PFSK-1 (cell line): Measurements from ENCODE around the gene BANF2.

Experiments used
- FOXP2 ChIP-seq: optimal IDR thresholded peaks from 2 replicates; pipeline ENCODE3; 2011; ENCODE audit warnings: borderline replicate concordance, control low read depth, inconsistent platforms; ENCODE audit not compliant: insufficient read depth; ENCODE audit errors: extremely low read length, extremely low read depth
- POLR2AphosphoS5 ChIP-seq: IDR thresholded peaks from 2 replicates; pipeline ENCODE4 v1.6.1; 2012; ENCODE audit warnings: low read depth, mild to moderate bottlenecking, control low read depth, low read length, moderate library complexity
- SIN3A ChIP-seq: IDR thresholded peaks from 2 replicates; pipeline ENCODE4 v1.6.1; 2012; ENCODE audit warnings: mild to moderate bottlenecking, low read length, moderate library complexity, borderline replicate concordance; ENCODE audit not compliant: insufficient read depth
- TAF1 ChIP-seq: IDR thresholded peaks from 2 replicates; pipeline ENCODE4 v1.6.1; 2012; ENCODE audit warnings: low read length, control low read depth, borderline replicate concordance; ENCODE audit not compliant: insufficient read depth
- TF ChIP-seq, protein P1 (sequence below), 2 experiments: IDR thresholded peaks; 2 replicates each; pipeline versions ENCODE4 v1.6.1 to v1.8.0; 2011 to 2012; ENCODE audit warnings: low read depth in 2 of 2, low read length in 2 of 2, control low read depth in 1 of 2, inconsistent platforms in 1 of 2, mild to moderate bottlenecking in 1 of 2, moderate library complexity in 1 of 2; ENCODE audit not compliant: insufficient read depth in 1 of 2

BANF2 gene

DNA sequence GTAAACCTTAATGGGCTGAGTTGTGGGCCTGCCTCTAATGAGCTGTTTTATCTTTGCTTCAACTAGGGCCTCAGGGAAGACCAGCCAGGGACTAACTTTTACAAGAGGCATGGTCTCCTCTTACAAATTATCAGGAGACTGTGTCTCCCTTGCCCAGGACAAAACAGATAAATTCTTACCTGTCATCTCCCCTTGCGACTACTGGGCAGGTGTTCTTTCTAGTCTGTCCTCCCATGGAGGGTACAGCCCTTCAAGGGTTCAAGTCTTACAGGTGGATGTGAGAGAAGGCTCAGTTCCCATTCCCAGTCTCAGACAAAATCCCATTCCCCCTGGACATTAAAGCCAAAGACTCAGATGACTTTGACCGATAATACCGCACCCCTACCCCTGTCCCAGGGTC is 31.3 kb upstream of the BANF2 start:
- TF ChIP-seq, protein P1, sequence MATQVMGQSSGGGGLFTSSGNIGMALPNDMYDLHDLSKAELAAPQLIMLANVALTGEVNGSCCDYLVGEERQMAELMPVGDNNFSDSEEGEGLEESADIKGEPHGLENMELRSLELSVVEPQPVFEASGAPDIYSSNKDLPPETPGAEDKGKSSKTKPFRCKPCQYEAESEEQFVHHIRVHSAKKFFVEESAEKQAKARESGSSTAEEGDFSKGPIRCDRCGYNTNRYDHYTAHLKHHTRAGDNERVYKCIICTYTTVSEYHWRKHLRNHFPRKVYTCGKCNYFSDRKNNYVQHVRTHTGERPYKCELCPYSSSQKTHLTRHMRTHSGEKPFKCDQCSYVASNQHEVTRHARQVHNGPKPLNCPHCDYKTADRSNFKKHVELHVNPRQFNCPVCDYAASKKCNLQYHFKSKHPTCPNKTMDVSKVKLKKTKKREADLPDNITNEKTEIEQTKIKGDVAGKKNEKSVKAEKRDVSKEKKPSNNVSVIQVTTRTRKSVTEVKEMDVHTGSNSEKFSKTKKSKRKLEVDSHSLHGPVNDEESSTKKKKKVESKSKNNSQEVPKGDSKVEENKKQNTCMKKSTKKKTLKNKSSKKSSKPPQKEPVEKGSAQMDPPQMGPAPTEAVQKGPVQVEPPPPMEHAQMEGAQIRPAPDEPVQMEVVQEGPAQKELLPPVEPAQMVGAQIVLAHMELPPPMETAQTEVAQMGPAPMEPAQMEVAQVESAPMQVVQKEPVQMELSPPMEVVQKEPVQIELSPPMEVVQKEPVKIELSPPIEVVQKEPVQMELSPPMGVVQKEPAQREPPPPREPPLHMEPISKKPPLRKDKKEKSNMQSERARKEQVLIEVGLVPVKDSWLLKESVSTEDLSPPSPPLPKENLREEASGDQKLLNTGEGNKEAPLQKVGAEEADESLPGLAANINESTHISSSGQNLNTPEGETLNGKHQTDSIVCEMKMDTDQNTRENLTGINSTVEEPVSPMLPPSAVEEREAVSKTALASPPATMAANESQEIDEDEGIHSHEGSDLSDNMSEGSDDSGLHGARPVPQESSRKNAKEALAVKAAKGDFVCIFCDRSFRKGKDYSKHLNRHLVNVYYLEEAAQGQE (IDR thresholded peaks at IDR 0.05; ENCODE audit: insufficient read depth in 1 of 2, low read depth in 2 of 2, low read length in 2 of 2), result no peak

DNA sequence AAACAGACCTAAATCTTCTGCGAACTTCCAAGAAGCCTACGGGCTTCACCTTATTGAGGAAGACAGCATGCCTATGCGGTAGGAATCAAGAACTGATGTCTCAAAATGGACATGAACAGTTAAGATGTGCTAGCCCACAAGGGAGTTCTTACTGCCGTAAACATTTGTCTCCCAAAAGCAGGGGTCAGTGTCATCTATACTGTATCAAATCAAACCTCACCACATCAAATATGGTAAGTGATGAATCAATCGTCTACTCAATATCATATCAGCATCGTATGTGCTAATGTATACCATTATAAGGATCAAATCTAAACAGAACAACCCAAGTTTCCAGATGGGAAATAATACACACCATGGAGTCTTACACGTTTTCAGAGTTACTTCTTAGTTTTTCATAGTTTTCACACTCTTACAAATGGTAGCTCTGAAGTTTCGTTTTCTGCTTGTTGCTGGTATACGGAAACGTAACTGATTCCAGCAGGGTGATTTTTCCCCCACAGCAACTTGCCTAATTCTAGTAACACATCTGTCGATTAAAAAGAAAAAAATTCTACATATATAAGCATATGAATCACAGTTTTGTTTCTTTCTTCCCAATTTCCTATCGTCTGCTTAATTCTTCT is 30.3 kb upstream of the BANF2 start:
- no peak for TF ChIP-seq SIN3A
- TF ChIP-seq FOXP2, result no peak
- TF ChIP-seq POLR2AphosphoS5, result no peak
- TF ChIP-seq TAF1, result no peak
- TF ChIP-seq, protein P1 (IDR thresholded peaks at IDR 0.05; ENCODE audit: insufficient read depth in 1 of 2, low read depth in 2 of 2, low read length in 2 of 2), result no peak

DNA sequence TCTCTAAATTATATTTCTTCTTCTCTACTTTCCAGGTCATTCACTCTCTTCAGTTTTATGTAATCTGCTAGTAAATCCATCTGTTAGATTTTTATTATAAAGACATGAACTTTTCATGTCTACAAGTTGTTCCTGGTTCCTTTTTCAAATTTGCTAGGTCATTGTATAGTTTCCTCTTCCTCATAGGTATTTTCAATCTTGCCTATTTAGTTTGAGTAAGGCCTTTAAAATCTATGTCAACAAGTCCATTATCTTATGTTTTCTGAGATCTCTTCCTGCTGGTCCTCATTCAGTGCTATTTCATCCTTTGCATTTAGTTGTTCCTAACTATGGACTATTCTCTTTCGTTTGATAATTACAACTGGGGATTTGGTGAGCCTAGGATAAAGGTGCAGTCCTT is 28.8 kb upstream of the BANF2 start:
- TF ChIP-seq SIN3A, result no peak
- no peak for TF ChIP-seq FOXP2
- TF ChIP-seq TAF1, result no peak
- no peak for TF ChIP-seq POLR2AphosphoS5
- TF ChIP-seq, protein P1 (IDR thresholded peaks at IDR 0.05; ENCODE audit: insufficient read depth in 1 of 2, low read depth in 2 of 2, low read length in 2 of 2), result no peak

DNA sequence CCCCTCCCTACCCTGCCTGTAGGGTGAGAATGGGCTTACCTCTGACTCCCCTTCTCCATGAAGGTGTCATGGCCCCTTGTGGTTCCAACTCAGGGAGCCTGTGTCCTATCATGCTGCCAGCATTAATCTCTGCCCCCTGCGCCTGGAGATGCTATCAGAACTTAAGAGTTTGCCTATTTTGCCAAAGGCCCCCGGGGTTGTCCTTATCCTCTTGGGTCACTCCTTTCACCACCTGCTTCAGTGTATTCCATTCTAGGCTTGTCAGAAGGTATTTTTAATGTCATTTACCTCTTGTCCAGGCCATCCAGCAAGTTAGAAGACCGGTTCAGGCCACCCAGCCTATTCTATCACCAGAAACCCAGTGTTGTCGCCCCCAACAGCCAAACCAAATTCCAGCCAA is 28.2 kb upstream of the BANF2 start:
- TF ChIP-seq TAF1 (no peak), FOXP2 (no peak), SIN3A (no peak), POLR2AphosphoS5 (no peak)
- TF ChIP-seq, protein P1 (IDR thresholded peaks at IDR 0.05; ENCODE audit: insufficient read depth in 1 of 2, low read depth in 2 of 2, low read length in 2 of 2), result no peak

DNA sequence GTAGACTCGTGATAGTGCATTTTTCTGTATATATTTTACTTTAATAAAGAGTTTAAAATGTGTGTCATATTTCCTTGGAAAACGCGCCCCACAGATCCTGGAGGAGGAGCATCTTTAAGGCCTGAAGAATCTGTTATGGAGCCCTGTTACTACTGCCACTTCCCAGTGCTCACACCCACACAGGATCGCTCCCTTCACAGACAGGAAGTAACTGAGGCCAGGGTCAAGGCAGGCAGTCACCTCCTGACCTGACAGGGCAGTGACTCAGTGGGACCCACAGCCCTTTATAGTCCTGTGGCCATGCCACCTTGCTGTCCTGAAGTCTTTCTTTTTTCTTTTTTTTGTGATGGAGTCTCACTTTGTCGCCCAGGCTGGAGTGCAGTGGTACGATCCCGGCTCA is 26.7 kb upstream of the BANF2 start:
- TF ChIP-seq POLR2AphosphoS5 (no peak), FOXP2 (no peak), SIN3A (no peak), TAF1 (no peak)
- TF ChIP-seq, protein P1 (IDR thresholded peaks at IDR 0.05; ENCODE audit: insufficient read depth in 1 of 2, low read depth in 2 of 2, low read length in 2 of 2), result no peak
